ENCODE measurements around the gene NMNAT3.

The NMNAT3 gene

DNA sequence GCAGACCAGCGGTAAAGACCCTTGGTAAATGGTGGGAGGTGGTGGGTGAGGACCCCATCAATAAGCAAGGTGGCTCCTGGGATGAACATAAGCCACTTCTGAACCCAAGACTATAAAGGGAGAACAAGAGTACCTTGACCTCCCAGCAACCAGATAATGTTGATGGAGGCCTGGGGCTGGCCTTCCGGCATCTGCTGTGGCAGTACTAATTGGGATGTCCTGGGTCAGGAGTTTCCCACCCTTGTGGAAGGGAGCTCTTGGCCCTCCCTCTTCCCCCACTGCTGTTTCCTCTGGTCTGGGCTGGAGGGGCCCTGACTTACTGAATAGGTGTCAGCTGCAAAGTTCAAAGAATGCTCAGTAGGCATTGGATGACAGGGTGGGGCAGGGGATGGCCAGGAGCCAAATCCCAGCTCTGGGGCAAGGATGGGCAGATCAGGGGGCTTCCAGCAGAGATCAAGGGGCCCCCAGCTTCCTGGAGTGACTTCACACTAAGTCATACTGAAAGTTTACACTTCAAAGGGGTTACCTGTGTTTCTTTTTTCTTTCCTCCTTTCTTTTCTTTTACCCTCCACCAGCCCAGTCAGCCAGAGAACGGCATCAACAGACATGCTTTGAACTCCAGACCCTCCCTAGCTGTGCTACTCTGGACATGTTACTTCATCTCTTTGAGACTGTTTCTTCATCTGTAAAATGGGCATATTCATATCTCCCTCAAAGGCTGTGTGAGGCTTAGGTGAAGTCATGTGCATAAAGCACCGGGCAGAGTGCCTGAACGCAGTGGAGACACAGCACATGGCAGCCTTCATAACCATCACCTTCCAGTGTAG lies 139.8 kb downstream of the NMNAT3 start:
- DNase-seq: no peak

DNA sequence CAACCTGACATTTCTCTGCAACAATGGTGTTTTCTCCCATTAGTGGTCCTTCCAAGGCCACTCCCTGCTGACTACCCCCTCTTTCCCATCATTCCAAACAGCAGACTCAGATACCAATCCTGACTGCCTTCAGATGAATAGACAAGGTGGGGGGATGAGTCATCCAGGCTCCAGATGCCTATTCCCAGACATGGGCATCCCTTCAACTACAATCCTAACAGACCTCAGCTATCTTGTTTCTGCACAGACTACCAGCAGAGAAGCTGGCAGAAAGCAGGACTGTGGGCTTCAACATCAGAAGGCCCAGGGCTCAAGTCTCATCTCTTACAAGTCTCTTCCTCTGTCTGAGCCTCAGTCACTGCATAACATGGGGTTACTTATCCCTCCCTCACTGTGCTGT lies 140.4 kb downstream of the NMNAT3 start:
- DNase-seq: no peak

DNA sequence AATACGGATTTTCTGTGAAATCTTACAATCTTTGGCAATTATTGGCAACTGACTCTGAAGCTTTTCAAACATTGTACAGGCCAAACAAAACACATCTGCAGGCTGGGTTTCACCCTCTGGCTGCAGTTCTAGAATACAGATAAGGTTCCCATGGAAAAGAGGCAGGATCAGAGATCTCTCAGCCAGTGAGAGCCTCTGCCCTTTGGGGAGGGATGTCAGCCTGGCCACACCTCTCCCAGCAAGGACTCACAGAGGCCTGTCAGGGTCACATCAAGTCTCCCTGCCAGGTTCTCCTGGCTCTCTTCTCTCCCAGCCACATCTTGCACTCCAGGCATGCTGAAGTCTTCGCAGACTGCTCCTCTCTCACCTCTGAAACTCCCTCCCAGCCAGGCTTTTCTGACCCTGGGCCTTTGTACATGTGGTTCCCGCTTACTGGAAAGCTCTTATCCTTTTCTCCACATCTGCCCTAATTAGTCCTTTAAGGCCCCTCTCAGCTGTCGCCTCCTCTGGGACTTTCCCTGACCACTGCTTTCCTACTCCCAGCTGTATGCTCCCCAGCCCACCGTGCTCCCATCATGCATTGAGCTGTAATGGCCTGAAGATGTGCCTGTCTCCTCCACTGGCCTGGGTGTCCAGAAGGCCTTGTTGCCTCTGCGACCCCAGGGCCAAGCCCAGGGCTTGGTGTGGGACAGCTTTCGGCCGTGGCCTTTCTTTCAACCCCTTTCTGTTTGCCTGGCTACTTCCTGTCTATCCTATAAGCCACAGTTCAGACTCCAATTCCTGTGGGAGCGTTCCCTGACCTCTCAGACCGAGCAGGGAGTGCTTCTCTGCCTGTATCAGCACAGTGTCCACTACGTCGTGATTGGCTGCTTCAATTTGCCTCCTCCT lies 142.5 kb downstream of the NMNAT3 start:
- DNase-seq: no peak

DNA sequence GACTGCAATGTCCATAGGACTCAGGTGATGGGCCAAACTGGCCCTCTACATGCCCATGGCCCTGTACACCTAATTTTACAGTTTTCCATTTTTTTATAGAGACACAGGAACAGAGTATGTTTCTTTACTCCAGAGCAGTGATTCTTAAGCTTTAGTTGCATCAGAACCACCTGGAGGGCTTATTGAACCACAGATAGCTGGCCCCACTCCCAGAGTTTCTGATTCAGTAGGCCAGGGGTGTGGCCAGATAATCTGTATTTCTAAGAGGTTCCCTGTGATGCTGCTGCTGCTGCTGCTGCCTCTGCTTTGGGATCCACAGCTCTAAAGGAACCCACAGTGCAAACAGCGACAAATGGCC lies 143.3 kb downstream of the NMNAT3 start:
- DNase-seq: no peak

DNA sequence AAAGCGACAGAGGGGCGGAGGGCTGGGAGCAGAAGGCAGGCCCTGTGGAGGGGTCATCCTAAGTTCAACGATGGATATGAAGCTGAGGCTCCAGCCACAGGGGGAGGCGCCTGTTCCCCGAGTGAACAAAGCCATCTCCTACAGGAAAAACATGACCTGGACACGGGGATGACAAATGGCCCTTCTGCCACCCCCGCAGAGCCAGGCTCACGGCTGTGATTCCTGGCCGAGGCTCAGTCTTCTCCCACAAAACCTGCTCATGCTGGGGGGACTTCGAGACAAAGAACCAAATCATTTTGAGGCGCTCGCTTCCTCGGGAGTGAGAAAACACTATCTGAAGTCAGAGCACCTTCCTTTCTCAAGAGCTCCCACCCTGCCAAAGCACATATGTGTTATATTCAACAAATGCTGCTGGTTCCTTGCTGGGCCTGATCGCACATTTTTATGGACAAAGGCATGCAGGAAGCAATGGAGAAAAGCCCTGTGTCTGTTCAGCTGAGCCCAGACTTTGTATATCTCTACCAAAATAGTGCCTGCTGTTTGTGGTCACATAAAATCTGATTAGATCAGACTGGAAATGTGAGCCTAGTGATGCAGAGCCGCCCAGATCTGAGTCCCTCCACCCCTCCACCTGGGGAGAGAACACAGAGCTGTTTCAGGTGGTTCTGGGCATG lies 143.9 kb downstream of the NMNAT3 start:
- DNase-seq: no peak

DNA sequence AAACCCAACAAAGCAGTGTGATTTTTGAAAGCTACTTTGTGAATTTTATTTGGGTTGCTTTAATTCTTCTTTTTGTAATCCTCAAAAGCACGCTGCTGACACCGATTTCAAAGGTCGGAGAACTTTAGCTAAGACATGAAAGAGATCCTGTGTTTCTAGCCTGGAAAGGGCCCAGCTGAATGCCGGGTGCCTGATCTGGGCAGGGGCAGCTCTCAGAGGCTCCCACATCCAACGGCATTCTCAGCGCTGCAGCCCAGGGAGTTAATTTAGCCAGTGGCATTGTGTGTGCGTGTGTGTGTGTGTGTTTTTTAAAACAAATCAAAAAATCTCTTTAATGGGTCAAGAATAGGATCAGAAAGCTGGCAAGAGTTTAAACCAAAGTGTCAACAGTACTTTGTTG lies 144.8 kb downstream of the NMNAT3 start:
- DNase-seq: no peak

DNA sequence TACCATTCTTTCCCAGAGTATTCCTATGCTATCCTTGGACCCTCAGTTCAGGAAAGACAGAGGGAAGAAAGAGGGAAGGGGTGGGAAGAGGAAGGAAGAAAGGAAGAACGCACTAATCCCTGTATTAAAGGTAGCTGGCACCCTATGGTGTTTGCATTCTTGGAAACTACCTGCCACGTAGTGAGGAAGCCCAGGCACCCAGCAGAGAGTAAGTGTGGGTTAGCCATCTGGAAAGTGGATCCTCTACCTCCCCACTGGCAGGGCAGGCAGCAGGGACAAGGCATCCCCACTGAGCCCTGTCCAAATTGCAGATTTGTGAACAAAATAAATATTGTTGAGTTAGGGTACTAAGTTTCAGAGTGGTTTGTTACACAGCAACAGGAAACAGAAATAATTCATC lies 147.1 kb downstream of the NMNAT3 start:
- no peak for DNase-seq

DNA sequence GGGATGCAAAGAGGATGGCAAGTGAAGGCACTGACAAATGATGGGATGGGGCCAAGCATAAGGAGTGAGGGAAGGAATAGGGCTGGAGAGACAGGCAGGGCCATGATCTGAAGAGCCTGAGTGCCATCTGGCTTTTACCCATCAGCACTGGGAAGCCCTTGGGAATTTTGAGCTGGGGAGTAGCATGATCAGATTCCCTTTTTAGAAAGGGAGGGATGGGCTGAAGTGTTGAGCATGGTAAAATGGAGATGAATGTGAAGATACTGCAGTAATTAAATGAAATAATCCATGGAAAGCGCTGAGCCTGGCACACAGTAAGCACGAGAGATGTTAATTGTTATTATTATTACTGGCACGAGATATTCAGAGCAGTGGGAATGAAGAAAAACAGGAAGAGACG lies 148.1 kb downstream of the NMNAT3 start:
- no peak for DNase-seq

DNA sequence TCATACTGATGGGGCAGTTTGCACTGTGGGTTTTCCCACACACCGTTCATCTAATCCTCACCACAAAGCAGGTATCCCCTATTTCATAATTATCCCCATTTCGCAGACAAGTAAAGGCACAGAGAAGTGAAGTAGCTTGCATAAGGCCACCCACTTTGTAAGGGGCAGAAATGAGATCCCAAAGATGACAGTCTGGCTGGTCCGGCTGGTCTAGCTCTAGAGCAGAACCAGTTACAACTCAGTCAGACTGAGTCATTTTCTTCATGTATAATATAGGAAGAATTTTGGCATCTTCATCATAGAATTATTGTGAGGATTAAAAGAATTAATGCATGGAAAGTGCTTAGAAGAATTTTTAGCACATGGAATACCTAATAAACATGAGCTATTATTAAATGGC lies 148.8 kb downstream of the NMNAT3 start:
- DNase-seq: no peak

DNA sequence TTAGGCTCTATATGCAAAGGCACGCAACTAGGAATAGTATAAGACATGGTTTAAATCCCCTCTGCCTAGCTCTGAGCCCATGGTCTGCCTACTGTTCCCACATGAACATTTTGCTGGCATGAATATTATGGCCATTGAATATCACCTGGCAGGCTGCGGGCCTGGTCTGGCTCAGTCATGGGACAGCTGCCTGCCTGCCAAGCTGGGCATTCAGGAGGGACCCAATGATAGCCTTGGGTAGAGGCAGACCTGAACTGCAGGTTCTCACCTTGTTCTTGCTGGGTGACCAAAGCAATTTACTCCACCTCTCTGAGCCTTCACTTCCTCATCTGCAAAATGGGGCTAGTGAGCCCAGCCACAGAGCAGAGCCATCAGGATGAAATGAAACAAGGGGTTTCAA lies 149.5 kb downstream of the NMNAT3 start:
- DNase-seq: no peak

DNA sequence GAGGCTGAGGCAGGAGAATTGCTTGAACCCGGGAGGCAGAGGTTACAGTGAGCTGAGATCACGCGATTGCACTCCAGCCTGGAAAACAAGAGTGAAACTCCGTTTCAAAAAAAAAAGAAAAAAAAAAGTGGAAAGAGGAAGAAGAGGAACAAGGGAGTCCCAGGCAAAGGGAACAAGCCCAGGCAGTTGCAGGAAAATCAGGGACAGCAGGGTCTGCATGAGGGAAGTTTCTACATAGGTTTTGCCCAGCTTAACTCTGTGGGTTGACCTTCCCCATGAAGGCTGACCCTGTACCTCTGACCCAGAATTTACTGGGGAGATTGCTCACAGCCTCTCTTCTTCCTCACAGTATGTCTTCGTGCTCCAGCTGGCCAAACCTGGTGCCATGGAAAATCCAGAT lies 150.5 kb downstream of the NMNAT3 start:
- no peak for DNase-seq

DNA sequence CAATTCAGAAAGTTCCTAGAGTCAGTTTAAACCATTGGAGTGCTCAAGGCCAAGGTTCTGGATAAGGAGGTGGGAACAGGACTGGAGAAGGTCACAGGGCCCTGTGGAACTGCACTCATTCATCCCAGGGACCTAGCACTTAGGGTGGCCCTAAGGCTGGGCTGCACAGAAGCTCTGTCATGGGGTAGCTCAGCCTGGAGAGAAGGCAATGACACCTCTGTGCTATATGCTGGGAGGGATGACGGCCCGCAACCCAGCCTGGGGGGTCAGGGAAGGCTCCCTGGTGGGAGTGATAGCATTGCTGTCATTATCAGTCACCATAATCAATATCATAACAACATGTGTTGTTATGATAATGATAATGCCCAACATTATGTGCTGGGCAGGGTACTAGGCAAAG lies 151.6 kb downstream of the NMNAT3 start:
- no peak for DNase-seq

DNA sequence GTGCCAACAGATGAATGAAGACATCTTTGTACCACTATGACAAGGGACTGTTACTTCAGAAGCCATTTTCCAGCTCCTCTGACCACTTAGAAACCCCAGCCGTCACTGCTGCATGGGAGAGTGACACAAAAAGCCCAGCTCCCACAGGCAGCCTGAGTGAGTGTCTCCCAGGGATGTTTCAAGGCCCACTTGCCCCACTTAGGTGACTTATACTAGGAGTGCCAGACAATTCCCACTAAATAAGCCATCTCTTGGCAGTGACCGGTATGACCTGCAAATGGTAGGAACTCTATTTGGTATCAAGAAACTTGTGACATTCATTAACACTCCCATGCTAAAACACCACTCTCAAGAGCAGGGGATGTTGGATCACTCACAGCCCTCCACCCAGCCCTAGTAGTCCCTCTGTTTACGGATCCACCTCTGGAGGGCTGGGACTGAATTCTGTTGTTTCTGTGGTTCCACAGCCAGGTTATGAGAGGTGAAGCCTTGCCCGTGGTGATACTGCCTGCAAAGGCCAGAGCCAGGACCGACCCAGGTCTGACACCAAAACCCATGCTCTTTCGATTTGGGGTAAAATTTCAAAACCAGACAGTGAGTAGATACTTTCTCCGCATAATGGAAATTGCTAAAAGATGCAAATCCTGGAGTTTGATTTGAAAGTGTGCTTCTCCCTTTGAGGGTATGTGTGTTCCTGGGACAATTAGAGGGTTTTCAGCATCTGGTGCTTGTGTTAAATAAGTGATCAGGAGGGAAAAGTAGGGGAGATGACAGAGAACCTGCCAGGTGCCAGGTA lies 152.7 kb downstream of the NMNAT3 start:
- DNase-seq: no peak

DNA sequence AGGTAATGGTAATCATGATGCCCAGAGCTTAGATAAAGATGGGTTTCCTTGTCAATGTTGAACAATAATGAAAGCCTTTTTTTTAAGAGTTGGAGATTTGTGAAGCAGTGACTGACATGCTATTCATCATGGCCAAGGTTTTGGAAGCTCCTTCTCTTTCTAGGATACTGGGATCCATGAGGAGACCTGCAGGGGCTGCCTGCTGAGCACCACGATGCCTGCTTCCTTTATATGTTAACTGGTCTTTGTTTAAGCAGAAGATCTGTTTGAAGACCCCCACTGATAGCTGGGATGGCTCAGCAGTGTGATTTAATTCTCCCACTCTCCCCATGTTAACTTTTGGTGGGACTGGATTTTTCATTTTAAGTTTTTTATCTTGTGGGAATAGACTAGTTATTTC lies 154.1 kb downstream of the NMNAT3 start:
- no peak for DNase-seq

DNA sequence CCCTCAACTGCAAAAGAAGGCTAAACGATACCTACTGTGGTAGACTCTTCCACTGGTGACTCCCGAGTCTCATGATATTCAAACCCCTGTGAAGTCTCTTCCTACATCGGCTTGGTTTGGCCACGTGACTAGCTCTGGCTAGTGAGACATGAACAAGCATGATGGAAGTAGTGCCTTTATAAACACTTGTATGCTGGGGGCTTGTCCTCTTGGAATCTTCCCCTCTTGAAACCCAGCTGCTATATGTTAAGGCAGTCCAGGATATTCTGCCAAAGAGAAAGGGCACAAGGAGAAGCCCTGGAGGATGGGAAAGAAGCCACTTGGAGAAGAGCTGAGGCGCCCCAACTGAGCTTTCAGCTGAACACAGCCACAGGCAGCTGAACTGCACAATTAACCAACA lies 154.6 kb downstream of the NMNAT3 start:
- DNase-seq: no peak

DNA sequence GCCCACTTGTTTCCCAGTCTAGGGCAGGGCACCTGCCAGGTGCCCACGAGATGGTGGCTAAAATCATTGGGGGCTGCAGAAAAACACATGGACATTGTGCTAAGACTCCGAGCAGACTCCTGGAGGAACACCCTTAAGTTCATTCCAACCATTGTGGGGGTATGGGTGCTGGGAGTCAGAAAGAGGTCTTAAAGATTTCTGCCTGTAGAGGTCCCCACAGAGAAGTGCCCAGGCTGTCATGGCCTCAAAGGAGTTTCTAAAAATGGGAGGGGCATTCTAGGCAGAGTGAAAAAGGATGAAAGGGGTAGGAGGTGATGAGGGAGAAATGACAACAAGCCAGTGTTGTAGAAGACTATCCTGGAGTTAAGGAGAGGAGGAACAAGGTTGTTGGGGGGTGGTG lies 155.4 kb downstream of the NMNAT3 start:
- no peak for DNase-seq

DNA sequence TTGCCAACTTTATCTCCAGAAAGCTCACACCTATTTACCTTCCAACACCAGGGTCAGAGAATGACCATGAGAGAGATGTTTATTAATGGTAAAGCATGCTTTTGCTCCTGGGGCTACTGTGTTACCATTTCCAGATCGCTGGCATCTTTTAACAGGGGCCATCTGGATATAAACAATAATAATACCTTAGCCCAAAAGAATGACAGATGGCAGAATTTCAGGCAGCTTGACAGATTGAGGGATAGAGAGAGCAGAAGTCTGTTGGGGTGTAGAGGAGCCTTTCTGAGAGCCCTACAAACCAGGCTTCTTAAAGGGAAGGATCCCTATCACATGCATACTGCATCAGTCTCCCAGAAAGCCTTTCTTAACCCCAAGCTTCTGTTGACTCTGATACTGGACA lies 156.0 kb downstream of the NMNAT3 start:
- DNase-seq: no peak

DNA sequence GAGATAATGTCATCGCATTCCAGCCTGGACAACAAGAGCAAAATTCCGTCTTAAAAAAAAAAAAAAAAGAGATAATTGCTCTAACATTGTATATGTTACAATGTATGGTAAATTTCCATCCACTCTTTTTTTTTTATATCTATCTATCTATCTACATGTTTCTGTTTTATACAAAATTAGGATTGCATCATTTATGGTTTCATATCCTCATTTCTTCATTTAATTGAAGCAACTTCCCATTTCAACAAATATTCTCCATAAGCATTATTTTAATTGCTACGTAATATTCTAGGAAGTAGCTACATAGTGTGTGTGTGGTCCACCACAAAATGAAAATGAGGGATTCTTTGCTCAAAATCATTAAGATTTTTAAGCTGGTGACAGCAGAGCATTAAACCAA lies 156.6 kb downstream of the NMNAT3 start:
- DNase-seq: no peak

DNA sequence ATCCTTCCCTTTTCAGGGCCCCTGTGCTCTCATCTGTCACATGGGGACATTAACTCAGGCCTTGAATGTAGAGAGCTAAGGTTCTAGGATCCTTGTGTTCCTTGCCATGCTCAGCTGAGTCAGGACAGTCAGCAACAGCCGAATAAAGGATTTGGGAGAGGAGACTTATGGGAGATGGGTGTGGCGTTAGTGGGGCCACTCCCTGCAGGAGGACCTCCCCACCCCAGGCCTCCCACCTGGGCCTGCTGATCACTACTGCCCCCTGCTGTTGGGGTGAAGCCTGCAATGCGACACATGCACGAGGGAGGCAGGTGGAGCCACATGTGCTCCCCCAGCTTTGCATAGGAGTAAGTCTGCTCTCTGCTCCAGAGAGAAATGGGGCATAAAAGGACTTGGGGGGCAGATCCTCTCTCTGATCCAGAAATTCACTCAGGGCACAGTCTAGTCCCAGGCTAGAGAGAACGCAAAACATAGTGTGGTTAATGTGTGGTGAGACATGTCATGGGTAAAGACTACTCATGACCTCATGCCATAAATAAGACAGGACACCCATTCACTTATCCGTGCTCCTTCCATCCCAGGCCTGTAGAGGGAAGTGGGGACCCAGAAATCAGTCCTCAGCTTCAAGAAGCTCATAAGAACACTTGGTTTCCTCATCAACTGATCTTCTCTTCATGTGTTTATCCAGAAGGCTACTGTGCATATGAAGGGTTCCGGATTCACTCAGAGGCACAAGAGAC lies 157.6 kb downstream of the NMNAT3 start:
- no peak for DNase-seq

DNA sequence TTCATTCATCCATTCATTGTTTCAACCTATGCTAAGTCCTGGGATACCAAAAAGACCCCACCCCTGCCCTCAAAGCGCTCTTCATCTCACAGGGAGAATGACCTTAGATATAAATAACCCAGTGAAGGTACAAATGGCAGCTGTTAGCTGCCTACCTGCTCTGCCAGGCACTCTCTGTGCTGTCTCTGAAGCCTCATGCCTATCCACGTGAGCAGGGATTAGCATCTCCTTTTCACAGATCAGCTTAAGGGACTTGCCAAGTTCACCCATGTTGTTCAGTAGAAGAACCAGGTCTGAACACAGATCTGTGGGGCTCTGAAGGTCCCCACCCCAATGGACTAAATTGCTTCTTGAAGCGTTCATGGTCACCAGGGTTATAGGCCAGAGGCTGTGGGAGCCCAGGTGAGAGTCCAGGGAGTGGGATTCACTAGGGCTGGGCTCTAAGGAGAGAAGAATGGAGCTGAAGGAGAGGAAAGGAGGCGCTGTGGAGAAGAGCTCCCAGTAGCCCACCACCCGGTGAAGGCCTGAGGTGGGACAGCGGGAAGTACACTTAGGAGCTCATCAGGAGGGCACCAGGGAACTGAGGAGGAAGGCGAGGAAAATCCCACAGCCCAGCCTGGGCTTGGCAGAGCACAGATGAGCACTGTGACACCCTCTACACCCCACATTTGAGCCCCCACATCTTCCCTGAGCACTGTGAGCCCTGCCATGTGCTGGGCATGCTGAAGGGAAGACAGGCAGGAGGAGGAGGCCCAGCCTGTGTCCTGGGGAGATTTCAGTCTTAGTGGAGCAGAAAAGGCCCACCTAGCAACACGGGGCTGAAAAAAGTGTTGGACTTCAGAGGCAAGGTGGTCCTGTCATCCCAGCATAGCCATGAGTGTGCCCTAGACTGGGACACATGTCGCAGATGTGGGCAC lies 158.6 kb downstream of the NMNAT3 start:
- DNase-seq: no peak

DNA sequence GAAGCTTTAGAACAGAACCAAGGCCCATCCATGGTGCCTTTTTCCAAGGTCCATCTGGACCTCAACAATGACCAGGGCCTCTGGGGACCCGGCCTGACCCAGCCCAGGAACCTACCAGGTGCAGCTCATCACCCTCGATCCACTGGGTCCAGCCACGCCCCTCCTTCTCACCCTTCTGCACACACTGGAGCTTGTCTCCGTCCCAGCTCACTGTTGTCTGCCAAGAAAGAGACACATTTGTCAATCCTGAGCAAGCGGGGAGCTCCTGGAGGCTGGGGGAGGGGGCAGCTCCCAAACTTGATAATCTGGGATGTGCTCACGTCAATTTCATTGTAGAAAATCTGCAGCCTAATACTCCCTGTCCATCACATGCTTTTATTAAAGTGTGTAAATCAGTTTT lies 159.5 kb downstream of the NMNAT3 start:
- no peak for DNase-seq
